ENCODE results near the gene DOCK1.

DOCK1 gene

DNA sequence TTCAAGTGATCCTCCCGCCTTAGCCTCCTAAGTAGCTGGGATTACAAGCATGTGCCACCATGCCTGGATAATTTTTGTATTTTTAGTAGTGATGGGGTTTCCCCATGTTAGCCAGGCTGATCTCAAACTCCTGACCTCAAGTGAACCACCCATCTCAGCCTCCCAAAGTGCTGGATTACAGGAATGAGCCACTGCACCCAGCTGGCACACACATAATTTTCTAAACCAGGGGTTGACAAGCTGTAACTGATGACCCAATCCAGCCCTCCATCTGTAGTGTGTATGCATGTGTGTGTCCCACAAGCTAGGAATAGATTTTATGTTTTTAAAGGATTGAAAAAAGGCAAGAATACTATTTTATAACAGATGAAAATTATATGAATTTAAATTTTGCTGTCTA is 417.1 kb downstream of the DOCK1 start:
- no peak for TF ChIP-seq CTCF (IDR thresholded peaks at IDR 0.05; ENCODE audit: extremely low read depth, missing control alignments)

DNA sequence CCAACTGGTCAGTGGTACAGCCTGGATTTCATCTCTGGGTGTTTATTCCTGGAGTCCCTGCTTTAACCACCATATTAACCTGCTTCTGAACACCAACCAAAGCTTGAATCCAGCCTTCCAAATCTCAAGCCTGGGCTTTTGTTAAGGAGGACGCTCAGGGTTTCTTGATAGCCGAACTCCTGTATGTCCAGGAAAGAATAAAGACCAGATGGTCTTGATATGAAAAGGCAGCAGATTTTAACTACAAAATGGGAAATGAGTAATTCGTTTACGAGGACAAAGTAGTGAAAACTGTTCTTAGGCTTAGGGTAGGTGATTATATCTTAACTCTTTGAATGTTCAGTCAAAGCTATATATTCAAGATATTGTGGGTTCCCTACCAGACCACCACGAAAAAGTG is 420.3 kb downstream of the DOCK1 start:
- no peak for TF ChIP-seq CTCF (IDR thresholded peaks at IDR 0.05; ENCODE audit: extremely low read depth, missing control alignments)
- DNase-seq (ENCODE audit: low spot score) = no peak

More for the DNA sequence above, 417.1 kb downstream of the DOCK1 start:
- no peak for DNase-seq (ENCODE audit: low spot score)

- TF ChIP-seq CTCF (IDR thresholded peaks at IDR 0.05; ENCODE audit: extremely low read depth, missing control alignments) = no peak
Observed at GRCh38 chr10:127326883-127327282, 421.7 kb downstream of the DOCK1 start.

DNA sequence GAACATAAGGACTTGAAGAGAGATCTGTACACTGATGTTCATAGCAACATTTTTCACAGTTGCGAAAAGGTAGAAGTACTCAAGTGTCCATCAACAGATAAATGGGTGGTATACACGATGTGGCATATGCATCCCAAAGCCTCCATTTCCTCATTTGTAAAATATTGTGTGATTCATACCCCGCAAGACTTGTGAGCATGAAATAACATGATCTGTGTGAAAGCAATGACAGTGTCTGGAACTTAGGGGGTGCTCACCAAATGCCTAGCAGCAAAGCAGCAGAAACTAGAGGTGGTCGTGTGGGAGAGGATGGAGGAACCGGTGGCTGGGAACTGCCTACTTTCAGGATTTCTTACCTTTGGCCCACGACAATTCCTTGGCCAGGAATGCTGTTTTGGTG is 426.5 kb downstream of the DOCK1 start:
- no peak for DNase-seq (ENCODE audit: low spot score)
- no peak for TF ChIP-seq CTCF (IDR thresholded peaks at IDR 0.05; ENCODE audit: extremely low read depth, missing control alignments)

More at GRCh38 chr10:127326883-127327282, 421.7 kb downstream of the DOCK1 start:
- no peak for DNase-seq (ENCODE audit: low spot score)

GRCh38 chr10:127332631-127333030 is 427.4 kb downstream of the DOCK1 start:
- no peak for DNase-seq (ENCODE audit: low spot score)
- TF ChIP-seq CTCF (IDR thresholded peaks at IDR 0.05; ENCODE audit: extremely low read depth, missing control alignments) = no peak

DNA sequence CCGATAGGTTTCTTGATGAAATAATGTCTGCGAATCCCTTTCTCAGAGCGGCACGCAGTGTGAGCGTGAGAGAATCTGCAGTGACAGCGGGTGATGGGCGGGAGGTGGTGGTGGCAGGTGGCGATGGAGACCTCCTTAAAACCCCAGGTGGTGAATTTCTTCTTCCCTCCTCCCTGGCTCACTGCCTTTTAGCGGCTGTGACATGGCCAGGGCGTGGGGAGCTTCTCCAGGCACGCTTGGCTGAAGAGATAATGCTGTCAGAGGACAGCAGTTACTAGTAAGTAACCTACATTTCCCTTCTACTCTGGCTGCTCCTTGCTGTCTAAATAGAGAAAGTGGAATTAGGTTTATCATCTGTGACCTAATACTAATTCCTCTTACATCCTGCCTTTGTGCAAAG is 432.6 kb downstream of the DOCK1 start:
- DNase-seq (ENCODE audit: low spot score) = no peak
- no peak for TF ChIP-seq CTCF (IDR thresholded peaks at IDR 0.05; ENCODE audit: extremely low read depth, missing control alignments)

- TF ChIP-seq CTCF (IDR thresholded peaks at IDR 0.05; ENCODE audit: extremely low read depth, missing control alignments) = no peak
Observed at GRCh38 chr10:127338399-127339110, 433.3 kb downstream of the DOCK1 start.

More at GRCh38 chr10:127338399-127339110, 433.3 kb downstream of the DOCK1 start:
- DNase-seq (ENCODE audit: low spot score) = no peak
